ENCODE measurements around the gene ABLIM1. TPM values are rescaled to one million over a fixed set of nuclear protein-coding genes. Genes with fewer than 3 reads are reported as not detected.

ABLIM1 gene
- total and polyA plus RNA-seq, 8 donors: 28.1 to 276 (median 92.9) TPM

DNA sequence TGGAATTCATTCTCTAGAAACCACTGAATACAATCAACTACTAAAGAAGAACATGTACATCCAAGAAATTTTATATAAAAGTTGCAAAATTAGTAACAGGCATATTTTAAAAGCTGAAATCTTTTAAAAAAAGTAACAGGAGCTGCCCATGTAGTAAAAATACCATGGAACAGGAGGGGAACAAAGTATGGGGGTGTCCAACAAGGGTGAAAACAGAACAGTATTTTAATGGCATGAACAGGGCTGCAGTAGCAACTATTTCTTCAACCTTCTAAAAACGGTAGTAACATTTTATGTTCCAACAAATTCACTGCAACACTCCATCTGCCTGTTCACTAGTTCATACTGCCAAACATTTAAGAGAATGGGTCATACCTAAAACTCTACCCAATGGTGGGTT is 77.0 kb downstream of the ABLIM1 start:
- H3K9me3 ChIP-seq: no peaks in the 10 kb centered on the region
- TF ChIP-seq EP300 (IDR thresholded peaks at IDR 0.05): no peak
- no peaks in the 10 kb centered on the region for H3K36me3 ChIP-seq
- no peak for DNase-seq
- H3K4me3 ChIP-seq: no peak overlapping the region
- intact Hi-C loops (cut with DNase I; ENCODE audit: low total_unique reads): no loop called here
- peaks cover 0 to 10% (median 0%) of the 10 kb centered on the region in 4 donors for H3K4me1 ChIP-seq
- WGBS, 5 donors: 81 to 94% (median 86%) methylated on average over 1 of the region's 1 CpG
- H3K27me3 ChIP-seq: no peaks in the 10 kb centered on the region
- H3K27ac ChIP-seq: no peak overlapping the region

GRCh38 chr10:114577133-114577532 is 80.9 kb downstream of the ABLIM1 start:
- WGBS, 5 donors: 57 to 80% (median 67%) methylated on average over 1 of the region's 1 CpG
- peak overlapping the region in 1 of 5 donors; percentile 27 for H3K27ac ChIP-seq
- H3K9me3 ChIP-seq: no peaks in the 10 kb centered on the region
- no peak overlapping the region for H3K4me3 ChIP-seq
- TF ChIP-seq, protein P1, sequence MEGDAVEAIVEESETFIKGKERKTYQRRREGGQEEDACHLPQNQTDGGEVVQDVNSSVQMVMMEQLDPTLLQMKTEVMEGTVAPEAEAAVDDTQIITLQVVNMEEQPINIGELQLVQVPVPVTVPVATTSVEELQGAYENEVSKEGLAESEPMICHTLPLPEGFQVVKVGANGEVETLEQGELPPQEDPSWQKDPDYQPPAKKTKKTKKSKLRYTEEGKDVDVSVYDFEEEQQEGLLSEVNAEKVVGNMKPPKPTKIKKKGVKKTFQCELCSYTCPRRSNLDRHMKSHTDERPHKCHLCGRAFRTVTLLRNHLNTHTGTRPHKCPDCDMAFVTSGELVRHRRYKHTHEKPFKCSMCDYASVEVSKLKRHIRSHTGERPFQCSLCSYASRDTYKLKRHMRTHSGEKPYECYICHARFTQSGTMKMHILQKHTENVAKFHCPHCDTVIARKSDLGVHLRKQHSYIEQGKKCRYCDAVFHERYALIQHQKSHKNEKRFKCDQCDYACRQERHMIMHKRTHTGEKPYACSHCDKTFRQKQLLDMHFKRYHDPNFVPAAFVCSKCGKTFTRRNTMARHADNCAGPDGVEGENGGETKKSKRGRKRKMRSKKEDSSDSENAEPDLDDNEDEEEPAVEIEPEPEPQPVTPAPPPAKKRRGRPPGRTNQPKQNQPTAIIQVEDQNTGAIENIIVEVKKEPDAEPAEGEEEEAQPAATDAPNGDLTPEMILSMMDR (IDR thresholded peaks at IDR 0.05): no peak
- TF ChIP-seq POLR2A (IDR thresholded peaks at IDR 0.05): no peak
- TF ChIP-seq POLR2AphosphoS5 (IDR thresholded peaks at IDR 0.05): peak in 1 of 3 donors; percentile 11
- no peak for TF ChIP-seq EP300 (IDR thresholded peaks at IDR 0.05)
- intact Hi-C loops (cut with DNase I; ENCODE audit: low total_unique reads): no loop called here
- H3K36me3 ChIP-seq: no peaks in the 10 kb centered on the region
- DNase-seq: no peak
- no peaks in the 10 kb centered on the region for H3K27me3 ChIP-seq
- H3K4me1 ChIP-seq: peaks cover 0 to 12% (median 0%) of the 10 kb centered on the region in 4 donors

GRCh38 chr10:114576716-114577115 is 81.4 kb downstream of the ABLIM1 start:
- H3K27ac ChIP-seq: peak overlapping the region in 1 of 5 donors; percentile 27
- 74 to 90% (median 77%) methylated on average over 3 of the region's 3 CpGs for WGBS, 5 donors

GRCh38 chr10:114576132-114576487 is 82.0 kb downstream of the ABLIM1 start:
- Histone ChIP-seq H3K4me1 (peaks cover 0 to 19% (median 0%) of the 10 kb centered on the region in 4 donors), H3K9me3 (no peaks in the 10 kb centered on the region), H3K27ac (peak overlapping the region in 1 of 5 donors; percentile 22), H3K4me3 (no peak overlapping the region), H3K36me3 (no peaks in the 10 kb centered on the region), H3K27me3 (no peaks in the 10 kb centered on the region)
- no peak for DNase-seq
- TF ChIP-seq, protein P1 (IDR thresholded peaks at IDR 0.05): no peak
- no peak for TF ChIP-seq POLR2A (IDR thresholded peaks at IDR 0.05)
- intact Hi-C loops (cut with DNase I; ENCODE audit: low total_unique reads): no loop called here
- WGBS, 5 donors: 68 to 85% (median 85%) methylated on average over 2 of the region's 2 CpGs

More at GRCh38 chr10:114576716-114577115, 81.4 kb downstream of the ABLIM1 start:
- Histone ChIP-seq H3K4me1 (peaks cover 0 to 13% (median 0%) of the 10 kb centered on the region in 4 donors), H3K9me3 (no peaks in the 10 kb centered on the region), H3K4me3 (no peak overlapping the region), H3K36me3 (no peaks in the 10 kb centered on the region), H3K27me3 (no peaks in the 10 kb centered on the region)
- intact Hi-C loops (cut with DNase I; ENCODE audit: low total_unique reads): no loop called here
- no peak for DNase-seq
- TF ChIP-seq, protein P1 (IDR thresholded peaks at IDR 0.05): no peak
- no peak for TF ChIP-seq EP300 (IDR thresholded peaks at IDR 0.05)
- TF ChIP-seq POLR2A (IDR thresholded peaks at IDR 0.05): no peak
- TF ChIP-seq POLR2AphosphoS5 (IDR thresholded peaks at IDR 0.05): no peak

GRCh38 chr10:114575417-114576131 is 82.5 kb downstream of the ABLIM1 start:
- 87 to 95% (median 90%) methylated on average over 9 of the region's 9 CpGs for WGBS, 5 donors
- no peak overlapping the region for H3K4me3 ChIP-seq
- H3K27ac ChIP-seq: no peak overlapping the region
- no peaks in the 10 kb centered on the region for H3K9me3 ChIP-seq
- H3K27me3 ChIP-seq: no peaks in the 10 kb centered on the region
- DNase-seq: no peak
- H3K4me1 ChIP-seq: peaks cover 0 to 21% (median 0%) of the 10 kb centered on the region in 4 donors
- no peaks in the 10 kb centered on the region for H3K36me3 ChIP-seq
- TF ChIP-seq POLR2AphosphoS5 (IDR thresholded peaks at IDR 0.05) (no peak), POLR2A (IDR thresholded peaks at IDR 0.05) (no peak), EP300 (IDR thresholded peaks at IDR 0.05) (no peak)
- TF ChIP-seq, protein P1 (IDR thresholded peaks at IDR 0.05): no peak
- intact Hi-C loops (cut with DNase I; ENCODE audit: low total_unique reads): no loop called here
